GM21619 (cell line): ENCODE measurements around the gene APBA1.

ENCODE experiments used
- ATAC-seq: cut with Tn5 transposase; IDR thresholded peaks from one replicate; pipeline ENCODE4 v1.9.1; 2021; ENCODE audit not compliant: unreplicated experiment

APBA1 gene

DNA sequence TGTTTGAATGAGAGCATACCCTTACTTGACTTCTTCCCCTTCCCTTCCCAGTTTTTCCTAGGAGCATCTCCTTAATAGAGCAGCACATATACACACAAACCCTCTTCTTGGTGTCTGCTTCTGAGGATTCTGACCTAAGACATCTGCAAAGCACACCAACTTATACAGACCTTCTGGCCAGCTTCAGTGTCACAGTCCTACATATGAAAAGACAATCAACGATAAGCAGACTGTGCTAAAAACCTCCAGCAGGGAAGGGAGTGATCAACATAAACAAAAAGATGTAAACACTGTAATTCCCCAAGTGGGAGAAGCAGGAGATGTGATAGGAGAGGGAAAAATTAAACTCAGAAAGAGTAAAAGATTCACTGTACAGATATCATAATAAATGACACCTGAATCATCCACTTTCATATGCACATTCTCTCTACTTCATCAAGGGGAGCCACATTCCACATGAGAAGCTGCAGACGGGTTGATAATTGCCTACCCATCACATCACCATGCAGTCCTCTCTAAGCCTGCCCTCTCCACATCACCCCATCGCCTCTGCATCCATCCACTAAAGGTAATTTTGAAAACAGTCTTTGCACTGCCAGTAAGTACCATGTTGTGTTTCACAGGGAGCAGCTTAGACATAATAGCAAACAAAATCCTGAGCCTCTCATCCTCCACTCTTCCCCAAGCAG is 13.0 kb downstream of the APBA1 start:
- no peak for ATAC-seq

- ATAC-seq: no peak
These were observed 14.9 kb downstream of the APBA1 start for GRCh38 chr9:69657269-69657668.

GRCh38 chr9:69655065-69655464 is 17.1 kb downstream of the APBA1 start:
- ATAC-seq: no peak

DNA sequence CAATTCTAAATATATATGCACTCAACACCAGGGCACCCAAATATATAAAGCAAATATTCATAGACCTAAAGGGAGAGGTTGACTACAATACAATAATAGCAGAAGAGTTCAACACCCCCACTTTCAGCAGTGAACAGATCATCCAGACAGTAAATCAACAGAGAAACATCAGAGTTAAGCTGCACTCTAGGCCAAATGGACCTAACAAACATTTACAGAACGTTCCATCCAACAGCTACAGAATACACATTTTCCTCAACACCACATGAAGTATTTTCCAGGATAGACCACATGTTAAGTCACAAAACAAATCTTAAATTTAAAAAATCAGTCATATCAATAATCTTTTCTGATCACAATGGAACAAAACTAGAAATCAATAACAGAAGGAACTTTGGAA is 18.9 kb downstream of the APBA1 start:
- no peak for ATAC-seq

DNA sequence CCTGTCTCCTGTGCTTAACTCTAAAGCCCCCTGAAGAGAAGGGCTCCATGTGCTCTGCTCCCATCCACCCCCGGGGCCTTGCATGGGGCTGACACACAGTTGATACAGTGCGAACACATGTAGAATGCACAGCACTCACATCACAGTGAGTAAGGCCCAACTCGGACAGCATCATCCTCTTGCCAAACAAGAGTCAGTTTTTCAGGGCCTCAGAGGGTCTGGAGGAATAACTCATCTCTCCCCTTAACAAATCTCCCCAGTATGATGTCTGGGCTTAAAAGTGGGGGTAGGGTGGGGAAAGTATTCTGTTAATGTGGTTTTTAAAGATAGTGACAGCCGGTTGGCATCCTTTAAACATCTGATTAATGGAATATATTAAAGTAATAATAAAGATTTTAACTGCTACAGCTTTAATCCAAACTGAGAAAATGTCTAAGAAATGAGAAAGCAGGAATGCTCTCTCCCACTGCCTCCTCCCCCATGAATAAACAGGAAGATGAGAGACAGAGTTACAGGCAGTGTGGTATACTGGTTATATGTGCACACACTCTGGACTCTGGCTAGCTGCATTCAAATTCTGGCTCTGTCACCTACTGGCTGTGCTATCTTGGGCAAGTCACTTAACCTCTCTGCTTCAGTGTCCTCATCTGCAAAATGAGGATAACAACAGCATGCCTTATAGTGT is 22.5 kb downstream of the APBA1 start:
- no peak for ATAC-seq

- ATAC-seq: no peak
These were observed 24.4 kb downstream of the APBA1 start for GRCh38 chr9:69647804-69648203.

GRCh38 chr9:69646810-69647209 is 25.4 kb downstream of the APBA1 start:
- no peak for ATAC-seq

- ATAC-seq: no peak
These were observed 26.7 kb downstream of the APBA1 start for GRCh38 chr9:69645488-69645887.

DNA sequence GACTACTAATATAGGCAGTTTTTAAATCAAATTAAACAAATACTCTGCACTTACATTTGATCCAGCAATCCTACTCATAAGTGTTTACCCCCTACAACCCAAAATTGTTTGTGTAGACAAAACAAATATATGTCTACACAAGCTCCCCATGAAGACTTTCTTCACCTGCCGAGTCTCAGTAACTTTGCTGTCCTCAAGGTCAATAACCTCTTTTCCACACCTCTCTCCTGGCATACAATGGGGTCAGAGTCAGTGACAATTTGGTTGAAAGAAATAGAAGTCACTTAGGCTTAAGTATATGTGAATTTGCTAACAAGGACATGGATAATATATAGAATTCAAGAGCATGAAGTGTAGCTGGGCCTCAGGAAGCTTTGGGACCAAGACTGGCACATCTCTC is 29.1 kb downstream of the APBA1 start:
- ATAC-seq: no peak

- ATAC-seq: no peak
These were observed 34.4 kb downstream of the APBA1 start for GRCh38 chr9:69637817-69638200.

DNA sequence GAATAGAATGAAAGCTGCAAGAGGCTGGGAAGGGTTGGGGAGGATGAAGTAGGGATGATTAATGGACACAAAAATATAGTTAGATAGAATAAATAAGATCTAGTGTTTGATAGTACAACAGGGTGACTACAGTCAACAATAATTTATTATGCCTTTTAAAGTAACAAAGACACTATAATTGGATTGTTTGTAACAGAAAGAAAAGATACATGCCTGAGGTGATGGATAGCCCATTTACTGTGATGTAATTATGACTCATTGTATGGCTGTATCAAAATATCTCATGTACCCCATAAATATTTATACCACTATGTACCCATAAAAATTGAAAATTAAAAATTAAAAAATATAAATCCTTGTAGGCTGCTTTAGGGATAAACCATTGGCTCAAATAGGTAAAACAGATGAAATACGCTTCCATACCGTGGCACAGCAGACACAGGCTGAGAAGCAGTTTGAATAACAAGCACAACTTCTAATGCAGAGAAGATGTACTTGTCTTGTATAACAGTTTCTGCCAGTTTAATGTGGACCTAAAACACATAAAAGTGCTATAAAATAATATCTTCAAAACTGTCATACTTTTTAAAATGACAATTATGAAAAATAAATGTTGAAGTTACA is 34.9 kb downstream of the APBA1 start:
- no peak for ATAC-seq

DNA sequence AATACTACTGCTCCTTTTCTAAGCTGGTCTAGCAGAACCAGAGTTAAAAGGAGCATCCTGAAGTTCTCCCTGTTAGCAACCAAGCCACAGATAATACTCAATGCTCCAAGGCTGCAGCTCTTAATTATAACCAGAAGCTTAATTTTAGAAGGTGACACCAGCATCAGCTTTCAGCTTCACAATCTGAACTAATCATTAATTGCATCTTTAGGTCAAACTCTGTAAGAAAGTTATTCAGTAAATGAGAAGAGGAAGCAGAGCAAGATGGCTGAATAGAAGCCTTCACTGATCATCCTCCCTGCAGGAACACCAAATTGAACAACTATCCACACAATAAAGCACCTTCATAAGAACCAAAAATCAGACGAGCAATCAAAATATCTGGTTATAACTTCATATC is 38.5 kb downstream of the APBA1 start:
- ATAC-seq: peak; percentile 75

GRCh38 chr9:69632768-69633167 is 39.4 kb downstream of the APBA1 start:
- ATAC-seq: no peak

DNA sequence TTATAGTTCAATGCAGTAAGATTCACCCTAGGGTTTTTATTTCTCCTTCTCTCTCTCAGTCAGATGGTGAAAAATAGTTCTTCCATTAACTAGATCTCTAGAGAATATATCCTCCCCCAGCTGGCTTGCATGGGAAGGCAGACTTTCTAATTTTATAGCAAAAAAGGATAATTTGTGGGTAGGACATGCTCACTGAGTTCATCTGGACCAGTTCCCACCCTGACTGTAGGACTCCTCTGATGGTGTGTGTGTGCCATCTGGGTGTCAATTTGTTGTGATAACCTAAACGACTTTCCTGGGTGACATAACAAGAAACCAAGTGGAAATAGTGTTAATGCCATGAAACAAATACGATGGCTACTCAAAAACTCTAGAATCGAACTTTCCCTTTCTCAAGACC is 44.9 kb downstream of the APBA1 start:
- no peak for ATAC-seq

GRCh38 chr9:69623276-69623675 is 48.9 kb downstream of the APBA1 start:
- ATAC-seq: no peak

DNA sequence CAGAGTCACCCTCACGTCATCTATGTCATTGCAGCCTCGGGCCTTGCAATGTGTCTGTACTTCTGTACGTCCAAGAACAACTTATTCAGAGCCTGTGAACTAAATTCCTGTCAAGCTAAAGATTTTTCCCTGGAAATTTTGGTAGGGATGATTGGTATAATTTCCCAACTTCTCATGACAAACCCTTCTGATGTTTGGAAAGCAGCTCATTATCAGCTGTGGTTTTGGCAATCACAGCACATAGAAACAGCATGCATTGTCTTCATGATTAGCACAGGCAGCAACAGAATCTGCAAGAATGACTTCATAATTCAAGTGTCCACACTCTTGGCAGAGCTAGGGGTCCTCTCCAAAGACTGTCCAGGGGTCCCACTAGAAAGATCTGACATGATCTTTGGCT is 49.5 kb downstream of the APBA1 start:
- ATAC-seq: no peak

DNA sequence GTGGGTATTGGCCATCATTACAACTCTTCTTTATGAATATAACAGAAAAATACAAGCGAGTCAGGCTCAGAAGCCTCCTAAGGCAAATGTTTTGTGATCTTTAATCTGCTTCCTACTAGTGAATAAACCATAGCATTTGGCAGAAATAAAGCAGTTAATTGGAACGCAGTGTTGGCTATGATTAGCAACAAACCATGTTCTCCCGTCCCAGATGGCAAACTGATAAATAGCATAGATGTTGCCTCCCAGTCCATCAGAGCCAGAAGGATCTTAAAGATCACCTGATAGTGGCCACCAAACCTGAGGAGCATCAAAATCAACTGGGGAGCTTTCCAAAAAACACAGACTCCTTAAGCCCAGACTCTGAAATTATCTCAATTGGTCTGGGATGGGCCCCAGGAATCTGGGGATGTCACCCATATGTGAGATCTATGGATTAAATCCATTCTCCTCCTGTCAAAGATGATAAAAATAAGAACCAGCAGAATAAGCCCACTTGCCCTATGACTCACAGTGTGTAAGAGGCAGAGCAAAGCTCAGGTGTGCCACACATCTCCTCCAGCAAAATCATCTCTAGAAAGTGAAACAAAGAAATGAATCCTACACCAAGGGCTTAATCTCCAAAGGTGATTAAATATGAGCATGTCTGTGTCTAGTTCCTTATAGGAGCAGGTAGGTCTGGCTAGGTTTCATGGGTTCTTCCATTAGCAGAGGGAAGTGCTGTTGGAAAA is 50.3 kb downstream of the APBA1 start:
- no peak for ATAC-seq

- no peak for ATAC-seq
These were observed 51.4 kb downstream of the APBA1 start for GRCh38 chr9:69620731-69621130.

DNA sequence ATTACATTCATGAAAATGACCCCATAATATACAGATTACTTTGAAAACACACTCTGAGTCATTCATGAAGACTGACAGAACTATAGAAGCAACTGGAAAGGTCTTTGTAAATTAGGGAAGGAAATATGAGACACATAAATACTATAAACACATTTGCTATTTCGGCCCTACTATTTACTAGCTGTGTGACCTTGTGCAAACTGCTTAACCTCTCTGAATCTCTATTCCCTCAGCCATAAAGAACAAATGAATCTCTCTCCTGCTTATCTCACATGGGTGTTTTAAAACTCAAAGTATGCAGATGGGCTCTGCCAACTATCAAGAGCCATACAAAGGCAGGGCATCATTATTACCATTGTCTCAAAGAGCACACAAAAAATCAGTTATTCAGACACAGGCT is 52.9 kb downstream of the APBA1 start:
- ATAC-seq: no peak

DNA sequence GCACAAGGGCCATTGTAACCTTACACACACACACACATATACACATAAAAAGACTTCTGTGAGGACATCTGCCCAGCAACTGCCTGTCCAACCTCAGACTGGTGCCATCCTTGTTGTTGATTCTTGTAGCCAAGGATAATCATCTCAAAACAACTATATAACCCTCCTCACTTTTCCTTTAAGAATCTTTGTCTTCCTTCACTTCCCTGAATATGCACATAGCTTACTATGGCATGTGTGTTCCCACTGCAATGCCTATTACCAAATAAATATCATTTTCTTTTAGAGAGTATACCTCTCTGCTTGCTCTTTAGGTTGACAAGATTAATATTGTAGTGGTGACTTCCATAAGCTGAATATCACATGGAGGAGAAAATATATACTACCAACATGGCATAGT is 55.2 kb downstream of the APBA1 start:
- no peak for ATAC-seq

GRCh38 chr9:69615880-69616279 is 56.3 kb downstream of the APBA1 start:
- no peak for ATAC-seq

DNA sequence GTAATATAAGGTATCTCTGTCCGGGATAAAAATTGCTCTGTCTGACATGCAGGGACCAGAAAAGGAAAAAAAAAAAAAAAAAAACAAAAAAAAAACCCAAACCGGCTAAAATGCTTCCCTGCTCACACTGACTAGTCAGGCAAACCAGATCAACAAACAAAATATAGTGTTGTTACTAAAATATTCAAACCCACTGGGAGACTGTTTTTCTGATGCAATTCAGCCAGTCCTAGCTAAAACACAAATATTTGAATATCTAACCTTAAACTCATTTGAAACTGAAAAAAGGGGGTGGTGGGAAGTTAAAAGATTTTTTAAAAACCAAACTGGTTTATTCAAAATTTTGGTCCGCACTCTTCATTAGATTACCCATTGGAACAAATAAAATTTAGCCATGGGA is 61.0 kb downstream of the APBA1 start:
- ATAC-seq: no peak
